HCT116 (cell line): Measurements from ENCODE around the gene MED13L.

Experiments used
- ATF3 ChIP-seq: IDR thresholded peaks from 2 replicates; pipeline ENCODE4 v1.6.1; 2012
- CEBPB ChIP-seq: IDR thresholded peaks from 2 replicates; pipeline ENCODE4 v1.6.1; 2012; ENCODE audit warnings: low read depth
- CTCF ChIP-seq, 3 experiments: fragments of 200-600 bp in 1 of 3; sonication (generic) in 1 of 3; IDR thresholded peaks in 2 of 3; conservative IDR thresholded peaks in 1 of 3; 2 replicates each; pipeline ENCODE4 v1.5.1; 2012 to 2017; ENCODE audit warnings: low read depth in 2 of 3, low read length in 2 of 3, antibody characterized with exemption in 1 of 3, borderline replicate concordance in 1 of 3, control low read depth in 1 of 3, mild to moderate bottlenecking in 1 of 3, mixed read lengths in 1 of 3, mixed run types in 1 of 3, moderate library complexity in 1 of 3; ENCODE audit not compliant: insufficient read depth in 1 of 3
- EZH2 ChIP-seq: fragments of 200-600 bp; sonication (generic); IDR thresholded peaks from 2 replicates; pipeline ENCODE4 v1.6.1; 2017; ENCODE audit warnings: antibody characterized with exemption, mixed run types
- POLR2A ChIP-seq: IDR thresholded peaks from 2 replicates; pipeline ENCODE4 v1.7.0; 2011; ENCODE audit warnings: borderline replicate concordance; ENCODE audit not compliant: insufficient read depth, insufficient read length; ENCODE audit errors: extremely low read depth
- POLR2AphosphoS5 ChIP-seq: IDR thresholded peaks from 2 replicates; pipeline ENCODE4 v1.6.1; 2011; ENCODE audit warnings: mild to moderate bottlenecking, low read depth, low read length, moderate library complexity
- SIN3A ChIP-seq: IDR thresholded peaks from 2 replicates; pipeline ENCODE4 v1.6.1; 2012; ENCODE audit warnings: low read depth
- YY1 ChIP-seq: IDR thresholded peaks from 2 replicates; pipeline ENCODE4 v1.6.1; 2011; ENCODE audit warnings: low read length, low read depth, moderate library complexity, mild to moderate bottlenecking; ENCODE audit not compliant: insufficient replicate concordance; ENCODE audit errors: extremely low read depth
- ZFX ChIP-seq: fragments of 450-650 bp; IDR thresholded peaks from 2 replicates; pipeline ENCODE4 v1.6.1; 2017

GRCh38 chr12:116217045-116217735, 60.3 kb downstream of the MED13L start:
- TF ChIP-seq CTCF (IDR thresholded peaks at IDR 0.05 in 2 of 3, conservative IDR thresholded peaks at IDR 0.05 in 1 of 3; ENCODE audit: borderline replicate concordance in 1 of 3, insufficient read depth in 1 of 3, low read depth in 2 of 3, low read length in 2 of 3) = no peak
- TF ChIP-seq CEBPB = no peak
- no peak for TF ChIP-seq ZFX
- TF ChIP-seq EZH2 = no peak
- TF ChIP-seq POLR2AphosphoS5 = no peak
- TF ChIP-seq POLR2A = no peak
- no peak for TF ChIP-seq SIN3A
- no peak for TF ChIP-seq ATF3
- no peak for TF ChIP-seq YY1
